Gastrocnemius medialis (tissue), 4 donors: ENCODE data around the gene ADCY9.

Source experiments
- POLR2A ChIP-seq, 2 donors: fragments of 450-650 bp; IDR thresholded peaks; one replicate each; pipeline ENCODE4 v1.6.1; 2017; ENCODE audit warnings: antibody characterized with exemption in 2 of 2, mild to moderate bottlenecking in 2 of 2, moderate library complexity in 2 of 2
- TF ChIP-seq, protein P1 (sequence below), 5 experiments: fragments of 450-650 bp in 3 of 5; fragments of 200-600 bp in 2 of 5; sonication (generic) in 2 of 5; IDR thresholded peaks in 4 of 5; conservative IDR thresholded peaks in 1 of 5; 1 replicate in 4 of 5; 2 replicates in 1 of 5; pipeline ENCODE4 v1.5.1; 2016 to 2019; ENCODE audit warnings: antibody characterized with exemption in 5 of 5, mild to moderate bottlenecking in 3 of 5, moderate library complexity in 3 of 5

DNA sequence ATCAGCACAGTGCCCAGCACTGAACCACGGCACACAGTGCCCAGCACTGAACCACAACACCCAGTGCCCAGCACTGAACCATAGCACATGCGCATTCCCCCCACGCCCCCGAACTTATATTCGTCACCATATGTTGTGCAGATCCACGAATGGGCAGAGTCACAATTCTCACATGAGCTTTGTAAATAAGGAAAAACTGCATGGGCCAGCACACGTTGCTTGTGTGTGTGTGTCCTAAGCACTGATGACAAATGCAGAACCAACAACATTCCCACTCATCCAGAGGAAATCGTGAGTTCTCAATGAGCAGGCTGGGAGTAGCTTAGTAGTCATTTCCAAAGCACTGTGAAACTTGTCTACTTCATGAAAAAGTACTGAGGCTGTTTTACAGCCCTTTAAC is 70.0 kb downstream of the ADCY9 start:
- no peak for TF ChIP-seq POLR2A (IDR thresholded peaks at IDR 0.05)
- TF ChIP-seq, protein P1, sequence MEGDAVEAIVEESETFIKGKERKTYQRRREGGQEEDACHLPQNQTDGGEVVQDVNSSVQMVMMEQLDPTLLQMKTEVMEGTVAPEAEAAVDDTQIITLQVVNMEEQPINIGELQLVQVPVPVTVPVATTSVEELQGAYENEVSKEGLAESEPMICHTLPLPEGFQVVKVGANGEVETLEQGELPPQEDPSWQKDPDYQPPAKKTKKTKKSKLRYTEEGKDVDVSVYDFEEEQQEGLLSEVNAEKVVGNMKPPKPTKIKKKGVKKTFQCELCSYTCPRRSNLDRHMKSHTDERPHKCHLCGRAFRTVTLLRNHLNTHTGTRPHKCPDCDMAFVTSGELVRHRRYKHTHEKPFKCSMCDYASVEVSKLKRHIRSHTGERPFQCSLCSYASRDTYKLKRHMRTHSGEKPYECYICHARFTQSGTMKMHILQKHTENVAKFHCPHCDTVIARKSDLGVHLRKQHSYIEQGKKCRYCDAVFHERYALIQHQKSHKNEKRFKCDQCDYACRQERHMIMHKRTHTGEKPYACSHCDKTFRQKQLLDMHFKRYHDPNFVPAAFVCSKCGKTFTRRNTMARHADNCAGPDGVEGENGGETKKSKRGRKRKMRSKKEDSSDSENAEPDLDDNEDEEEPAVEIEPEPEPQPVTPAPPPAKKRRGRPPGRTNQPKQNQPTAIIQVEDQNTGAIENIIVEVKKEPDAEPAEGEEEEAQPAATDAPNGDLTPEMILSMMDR (IDR thresholded peaks at IDR 0.05 in 4 of 5, conservative IDR thresholded peaks at IDR 0.05 in 1 of 5): no peak
